Pancreas (tissue), 10 donors: Measurements from ENCODE around the gene SMYD3. TPM values are rescaled to one million over a fixed set of nuclear protein-coding genes. Genes with fewer than 3 reads are reported as not detected.
"Not testable (repeated sequence)": the region's sequence is repeated elsewhere in the genome, so short reads cannot be mapped to it uniquely, and the experiment has no call there.

Experiments used
- ATAC-seq, 4 donors: fragments of 200-7000 bp; cut with Tn5 transposase; one replicate each; pipeline versions ENCODE4 v1.8.0 to v1.9.1; 2020; ENCODE audit warnings: mild to moderate bottlenecking in 4 of 4, moderate library complexity in 4 of 4
- DNase-seq, 6 donors: peaks; one replicate each; pipeline ENCODE4 v3.0.0-alpha.2; 2020
- FAIRE-seq: peaks from 2 replicates; lab custom pipeline; 2012; peaks lifted over from hg19 to GRCh38; lab: Jason Lieb, UNC
- H3K27ac ChIP-seq, 4 donors: fragments of 200-600 bp; sonication (generic); 1 replicate in 3 of 4; 2 replicates in 1 of 4; pipeline versions ENCODE4 v1.5.0 to v1.8.0; 2020
- H3K27me3 ChIP-seq, 4 donors: fragments of 200-600 bp; one replicate each; pipeline ENCODE4 v1.8.0; 2021
- H3K36me3 ChIP-seq, 3 donors: fragments of 200-600 bp; sonication (generic) in 1 of 3; one replicate each; pipeline versions ENCODE4 v1.5.0 to v1.8.0; 2020 to 2021
- H3K4me1 ChIP-seq, 3 donors: fragments of 200-600 bp; one replicate each; pipeline ENCODE4 v1.8.0; 2021
- H3K4me3 ChIP-seq, 4 donors: fragments of 200-600 bp; sonication (generic) in 2 of 4; one replicate each; pipeline versions ENCODE4 v1.5.0 to v1.8.0; 2020 to 2021
- H3K9me3 ChIP-seq, 4 donors: fragments of 200-600 bp; one replicate each; pipeline ENCODE4 v1.8.0; 2021
- WGBS, 2 donors: extraction: QIAGEN DNeasy Blood & Tissue Kit; methylation state at CpG; one replicate each; pipeline ENCODE4 v1.1.7; 2013; 5-methylcytosine and 5-hydroxymethylcytosine counted together
- intact Hi-C, 3 donors: fragments of 100-400 bp; cut with DNase I; formaldehyde crosslinking; loops; one replicate each; pipeline versions ENCODE4 v1.11.1 to v1.14.2; 2022
- polyA plus RNA-seq, 2 donors: library from polyadenylated mRNA; stranded (reverse); fragments of 200-250 nt; gene quantifications; one replicate each; pipeline ENCODE4 v1.2.3, GENCODE V29; 2013
- total RNA-seq, 6 donors: library from RNA; stranded (reverse); fragmentation: NEBNext Ultra II Directional in 4 of 6; extraction: Animal tissue kit (Norgen Biotek cat#: 25700) in 4 of 6; gene quantifications; one replicate each; pipeline versions ENCODE4 v1.2.1 to v1.2.4, GENCODE V29; 2021 to 2023
- TF ChIP-seq, protein P1 (sequence below), 4 donors: fragments of 200-600 bp; sonication (generic) in 3 of 4; IDR thresholded peaks; one replicate each; pipeline versions ENCODE4 v1.5.0 to v1.8.0; 2021; ENCODE audit warnings: antibody characterized with exemption in 4 of 4
- donor health status: healthy with polysubstance abuse.
- donor health status: DM: no; HTN: no; CAD: no; lungs with moderate emphysema.
- donor health status: DM: no; HTN: no; CAD: no.
- donor health status: control.
- donor health status: control.
- donor health status: Bipolar disorder and iron deficiency.
- donor health status: DM: yes; HTN: yes; CAD: no.
- donor health status: DM: no; HTN: no; CAD: no.
- donor health status: DM: no; HTN: no; CAD: no.
- donor health status: DM: yes; HTN: yes; CAD: no.

Gene SMYD3
- total and polyA plus RNA-seq, 8 donors = 4.6 to 10.5 (median 6.7) TPM

DNA sequence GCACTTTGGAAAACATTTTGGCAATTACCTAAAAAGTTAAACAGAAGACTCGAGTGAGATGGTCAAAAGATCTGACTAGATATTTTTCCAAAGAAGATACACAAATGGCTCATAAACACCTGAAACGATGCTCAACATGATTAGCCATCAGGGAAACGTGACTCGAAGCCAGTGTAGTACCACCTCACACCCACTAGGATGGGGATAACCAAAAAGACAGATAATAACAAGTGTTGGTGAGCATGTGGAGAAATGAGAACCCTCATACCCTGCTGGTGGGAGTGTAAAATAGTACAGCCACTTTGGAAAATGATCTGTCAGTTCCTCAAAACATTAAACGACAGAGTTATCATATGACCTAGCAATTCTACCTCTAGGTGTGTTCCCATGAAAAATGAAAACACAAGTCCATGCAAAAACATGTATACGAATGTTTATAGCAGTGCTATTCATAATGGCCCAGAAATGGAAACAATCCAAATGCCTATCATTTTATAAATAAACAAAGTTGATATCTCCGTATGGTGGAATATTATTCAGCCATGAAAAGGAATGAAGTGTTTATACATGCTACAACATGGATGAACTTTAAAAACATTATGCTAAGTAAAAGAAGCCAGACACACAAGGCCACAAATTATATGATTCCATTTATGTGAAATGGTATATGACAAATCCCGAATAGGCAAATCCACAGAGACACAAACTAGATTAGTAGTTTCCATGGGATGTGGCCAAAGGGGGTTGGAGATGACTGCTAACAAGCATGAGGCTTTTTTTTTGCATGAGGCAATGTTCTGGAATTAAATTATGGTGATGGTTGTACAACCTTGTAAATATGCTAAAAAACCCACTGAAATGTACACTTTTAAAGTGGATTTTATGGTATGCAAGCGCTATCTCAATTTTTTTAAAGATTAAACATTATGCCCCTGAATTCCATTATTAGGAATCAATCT, 727.0 kb downstream of the SMYD3 start:
- Histone ChIP-seq H3K27me3 (no peaks in the 10 kb centered on the region), H3K36me3 (no peaks in the 10 kb centered on the region), H3K9me3 (no peaks in the 10 kb centered on the region), H3K27ac (no peak overlapping the region), H3K4me1 (no peaks in the 10 kb centered on the region), H3K4me3 (no peak overlapping the region)
- ATAC-seq (no peak), FAIRE-seq (no peak), DNase-seq (no peak)
- 90 to 91% methylated on average over 9 of the region's 9 CpGs for WGBS, 2 donors
- intact Hi-C loops = no loop called here
- TF ChIP-seq, protein P1, sequence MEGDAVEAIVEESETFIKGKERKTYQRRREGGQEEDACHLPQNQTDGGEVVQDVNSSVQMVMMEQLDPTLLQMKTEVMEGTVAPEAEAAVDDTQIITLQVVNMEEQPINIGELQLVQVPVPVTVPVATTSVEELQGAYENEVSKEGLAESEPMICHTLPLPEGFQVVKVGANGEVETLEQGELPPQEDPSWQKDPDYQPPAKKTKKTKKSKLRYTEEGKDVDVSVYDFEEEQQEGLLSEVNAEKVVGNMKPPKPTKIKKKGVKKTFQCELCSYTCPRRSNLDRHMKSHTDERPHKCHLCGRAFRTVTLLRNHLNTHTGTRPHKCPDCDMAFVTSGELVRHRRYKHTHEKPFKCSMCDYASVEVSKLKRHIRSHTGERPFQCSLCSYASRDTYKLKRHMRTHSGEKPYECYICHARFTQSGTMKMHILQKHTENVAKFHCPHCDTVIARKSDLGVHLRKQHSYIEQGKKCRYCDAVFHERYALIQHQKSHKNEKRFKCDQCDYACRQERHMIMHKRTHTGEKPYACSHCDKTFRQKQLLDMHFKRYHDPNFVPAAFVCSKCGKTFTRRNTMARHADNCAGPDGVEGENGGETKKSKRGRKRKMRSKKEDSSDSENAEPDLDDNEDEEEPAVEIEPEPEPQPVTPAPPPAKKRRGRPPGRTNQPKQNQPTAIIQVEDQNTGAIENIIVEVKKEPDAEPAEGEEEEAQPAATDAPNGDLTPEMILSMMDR (IDR thresholded peaks at IDR 0.05) = no peak

- 95 to 96% methylated on average over 3 of the region's 3 CpGs for WGBS, 2 donors
- TF ChIP-seq, protein P1 (IDR thresholded peaks at IDR 0.05) = no peak
Observed at GRCh38 chr1:245777752-245778151, 729.3 kb downstream of the SMYD3 start.

DNA sequence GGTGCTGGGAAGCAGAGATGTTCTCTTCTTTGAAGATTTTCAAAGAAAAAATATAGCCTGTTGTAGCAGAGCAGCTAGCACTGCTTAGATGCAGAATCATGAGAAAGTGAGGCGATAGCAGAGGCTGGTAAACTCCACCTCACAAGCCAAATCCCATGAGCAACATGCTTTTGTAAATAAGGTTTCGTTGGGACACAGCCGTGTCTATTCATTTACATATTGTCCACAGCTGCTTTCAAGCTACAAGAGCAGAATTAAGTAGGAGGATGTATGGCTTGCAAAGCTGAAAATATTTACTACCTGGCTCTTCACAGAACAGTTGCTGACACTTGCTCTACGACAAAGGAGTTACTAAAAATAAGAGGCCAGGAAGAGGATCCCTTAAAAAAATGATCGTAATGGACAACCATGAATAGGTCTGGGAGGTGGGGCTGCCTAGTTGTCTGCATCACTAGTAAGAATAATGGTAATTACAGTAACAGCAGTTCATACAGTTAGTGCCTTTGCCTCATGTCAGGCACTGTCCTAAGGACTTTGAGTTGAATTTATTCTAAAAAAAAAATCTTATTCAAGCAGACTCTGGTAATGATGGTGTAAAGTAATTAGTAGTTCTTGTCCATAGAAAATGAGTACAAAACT, 730.3 kb downstream of the SMYD3 start:
- H3K4me3 ChIP-seq = no peak overlapping the region
- no peak for DNase-seq
- no peak for ATAC-seq
- H3K4me1 ChIP-seq = no peaks in the 10 kb centered on the region
- H3K36me3 ChIP-seq = no peaks in the 10 kb centered on the region
- no peak overlapping the region for H3K27ac ChIP-seq
- FAIRE-seq = no peak
- intact Hi-C loops = no loop called here
- H3K27me3 ChIP-seq = no peaks in the 10 kb centered on the region
- WGBS, 2 donors = 66 to 68% methylated on average over 5 of the region's 5 CpGs
- H3K9me3 ChIP-seq = no peaks in the 10 kb centered on the region
- TF ChIP-seq, protein P1 (IDR thresholded peaks at IDR 0.05) = no peak

More at GRCh38 chr1:245777752-245778151, 729.3 kb downstream of the SMYD3 start:
- H3K36me3 ChIP-seq = no peaks in the 10 kb centered on the region
- H3K27ac ChIP-seq = no peak overlapping the region
- FAIRE-seq = no peak
- no peaks in the 10 kb centered on the region for H3K27me3 ChIP-seq
- ATAC-seq = no peak
- intact Hi-C loops = no loop called here
- H3K9me3 ChIP-seq = no peaks in the 10 kb centered on the region
- no peak overlapping the region for H3K4me3 ChIP-seq
- H3K4me1 ChIP-seq = no peaks in the 10 kb centered on the region
- no peak for DNase-seq

DNA sequence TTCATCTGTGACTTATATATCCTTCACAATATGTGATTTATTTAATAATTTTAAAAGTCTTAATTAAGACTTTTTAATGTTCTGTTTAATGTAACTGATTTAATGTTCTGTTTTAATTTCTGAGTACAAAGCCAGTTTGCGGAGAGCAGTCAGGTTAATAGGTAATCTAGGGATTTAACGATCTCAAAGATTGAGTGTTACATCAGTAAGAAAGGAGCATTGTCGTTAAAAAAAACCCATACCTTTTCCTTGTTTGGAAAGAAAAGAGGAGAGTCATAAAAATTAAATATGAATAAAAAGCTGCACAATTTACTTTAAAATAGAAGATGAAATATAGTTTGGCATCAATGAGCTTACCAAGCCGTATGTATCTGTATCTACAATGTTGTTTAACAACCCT, 730.9 kb downstream of the SMYD3 start:
- WGBS, 2 donors = 50 to 54% methylated on average over 4 of the region's 4 CpGs
- H3K27me3 ChIP-seq = no peaks in the 10 kb centered on the region
- no peak overlapping the region for H3K4me3 ChIP-seq
- FAIRE-seq (peak; percentile 20), DNase-seq (no peak), ATAC-seq (no peak)
- TF ChIP-seq, protein P1 (IDR thresholded peaks at IDR 0.05) = no peak
- H3K36me3 ChIP-seq = no peaks in the 10 kb centered on the region
- H3K4me1 ChIP-seq = no peaks in the 10 kb centered on the region
- no peak overlapping the region for H3K27ac ChIP-seq
- H3K9me3 ChIP-seq = no peaks in the 10 kb centered on the region
- intact Hi-C loops = no loop called here

- WGBS, 2 donors = 85 to 91% methylated on average over 15 to 25 of the region's 25 CpGs
- H3K27me3 ChIP-seq, H3K9me3 ChIP-seq, ATAC-seq, H3K36me3 ChIP-seq, DNase-seq, intact Hi-C loops, H3K27ac ChIP-seq, FAIRE-seq, H3K4me1 ChIP-seq, H3K4me3 ChIP-seq: not testable (repeated sequence)
Observed at GRCh38 chr1:245774931-245775330, 732.1 kb downstream of the SMYD3 start.
